Activated naive CD4-positive, alpha-beta T cell treated with anti-CD3 and anti-CD28 coated beads, Interleukin-2, amount 50 U/mL, for 24 hours (primary cell): ENCODE measurements around the gene EED.

Source experiments
- H3K27ac Mint-ChIP-seq: one replicate; pipeline ENCODE4 v1.8.0; 2021; ENCODE audit warnings: mild to moderate bottlenecking, mixed read lengths
- H3K27me3 Mint-ChIP-seq: one replicate; pipeline ENCODE4 v1.8.0; 2021; ENCODE audit warnings: mixed read lengths
- H3K36me3 Mint-ChIP-seq: one replicate; pipeline ENCODE4 v1.8.0; 2021; ENCODE audit warnings: mixed read lengths
- H3K4me1 Mint-ChIP-seq: one replicate; pipeline ENCODE4 v1.8.0; 2021; ENCODE audit warnings: mixed read lengths
- H3K4me3 Mint-ChIP-seq: one replicate; pipeline ENCODE4 v1.8.0; 2021; ENCODE audit warnings: mild to moderate bottlenecking, mixed read lengths
- H3K9me3 Mint-ChIP-seq: one replicate; pipeline ENCODE4 v1.8.0; 2021; ENCODE audit warnings: mixed read lengths

Gene EED

GRCh38 chr11:86230921-86231434 is 13.6 kb upstream of the EED start:
- H3K9me3 Mint-ChIP-seq = no peaks in the 10 kb centered on the region
- peak overlapping the region; percentile 84 for H3K27ac Mint-ChIP-seq
- H3K27me3 Mint-ChIP-seq = no peaks in the 10 kb centered on the region
- no peaks in the 10 kb centered on the region for H3K36me3 Mint-ChIP-seq
- H3K4me1 Mint-ChIP-seq = peaks cover 54% of the 10 kb centered on the region
- H3K4me3 Mint-ChIP-seq = peak overlapping the region; percentile 56

- Mint-ChIP-seq H3K4me1 (peaks cover 45% of the 10 kb centered on the region), H3K4me3 (no peak overlapping the region), H3K27me3 (no peaks in the 10 kb centered on the region), H3K27ac (no peak overlapping the region), H3K36me3 (no peaks in the 10 kb centered on the region), H3K9me3 (no peaks in the 10 kb centered on the region)
Measured at GRCh38 chr11:86232556-86232955, 12.0 kb upstream of the EED start.

- H3K36me3 Mint-ChIP-seq = no peaks in the 10 kb centered on the region
- no peaks in the 10 kb centered on the region for H3K27me3 Mint-ChIP-seq
- H3K4me3 Mint-ChIP-seq = no peak overlapping the region
- peaks cover 21% of the 10 kb centered on the region for H3K4me1 Mint-ChIP-seq
- no peak overlapping the region for H3K27ac Mint-ChIP-seq
- H3K9me3 Mint-ChIP-seq = no peaks in the 10 kb centered on the region
Measured at GRCh38 chr11:86234831-86235461, 9.6 kb upstream of the EED start.

GRCh38 chr11:86237267-86237804 is 7.2 kb upstream of the EED start:
- H3K9me3 Mint-ChIP-seq = no peaks in the 10 kb centered on the region
- H3K27me3 Mint-ChIP-seq = no peaks in the 10 kb centered on the region
- H3K27ac Mint-ChIP-seq = no peak overlapping the region
- no peaks in the 10 kb centered on the region for H3K36me3 Mint-ChIP-seq
- no peak overlapping the region for H3K4me3 Mint-ChIP-seq
- peaks cover 4% of the 10 kb centered on the region for H3K4me1 Mint-ChIP-seq

- Mint-ChIP-seq H3K27me3 (no peaks in the 10 kb centered on the region), H3K4me1 (no peaks in the 10 kb centered on the region), H3K27ac (no peak overlapping the region), H3K36me3 (no peaks in the 10 kb centered on the region), H3K9me3 (no peaks in the 10 kb centered on the region), H3K4me3 (no peak overlapping the region)
Measured at GRCh38 chr11:86240164-86240563, 4.4 kb upstream of the EED start.

GRCh38 chr11:86241956-86242535 is 2.5 kb upstream of the EED start:
- Mint-ChIP-seq H3K36me3 (peaks cover 2% of the 10 kb centered on the region), H3K27ac (no peak overlapping the region), H3K9me3 (no peaks in the 10 kb centered on the region), H3K4me1 (peaks cover 2% of the 10 kb centered on the region), H3K4me3 (no peak overlapping the region), H3K27me3 (no peaks in the 10 kb centered on the region)

GRCh38 chr11:86243396-86243795 is 1.2 kb upstream of the EED start:
- Mint-ChIP-seq H3K27me3 (no peaks in the 10 kb centered on the region), H3K27ac (no peak overlapping the region), H3K4me3 (no peak overlapping the region), H3K36me3 (peaks cover 8% of the 10 kb centered on the region), H3K9me3 (no peaks in the 10 kb centered on the region), H3K4me1 (peaks cover 16% of the 10 kb centered on the region)

- Mint-ChIP-seq H3K27me3 (no peaks in the 10 kb centered on the region), H3K4me1 (peaks cover 22% of the 10 kb centered on the region), H3K4me3 (no peak overlapping the region), H3K9me3 (no peaks in the 10 kb centered on the region), H3K36me3 (peaks cover 8% of the 10 kb centered on the region), H3K27ac (no peak overlapping the region)
Measured at GRCh38 chr11:86244063-86244521, 461 bp upstream of the EED start.

GRCh38 chr11:86245369-86246292 is 1.1 kb downstream of the EED start:
- H3K4me3 Mint-ChIP-seq = no peak overlapping the region
- no peaks in the 10 kb centered on the region for H3K27me3 Mint-ChIP-seq
- H3K4me1 Mint-ChIP-seq = peaks cover 36% of the 10 kb centered on the region
- H3K36me3 Mint-ChIP-seq = peaks cover 11% of the 10 kb centered on the region
- no peak overlapping the region for H3K27ac Mint-ChIP-seq
- no peaks in the 10 kb centered on the region for H3K9me3 Mint-ChIP-seq

GRCh38 chr11:86246293-86246675 is 1.7 kb downstream of the EED start:
- Mint-ChIP-seq H3K27me3 (no peaks in the 10 kb centered on the region), H3K36me3 (peaks cover 11% of the 10 kb centered on the region), H3K4me3 (no peak overlapping the region), H3K4me1 (peaks cover 39% of the 10 kb centered on the region), H3K27ac (no peak overlapping the region), H3K9me3 (no peaks in the 10 kb centered on the region)

- H3K27me3 Mint-ChIP-seq = no peaks in the 10 kb centered on the region
- peaks cover 51% of the 10 kb centered on the region for H3K4me1 Mint-ChIP-seq
- H3K36me3 Mint-ChIP-seq = peaks cover 17% of the 10 kb centered on the region
- H3K27ac Mint-ChIP-seq = peak overlapping the region; percentile 56
- no peak overlapping the region for H3K4me3 Mint-ChIP-seq
- no peaks in the 10 kb centered on the region for H3K9me3 Mint-ChIP-seq
Measured at GRCh38 chr11:86247608-86248007, 3.1 kb downstream of the EED start.

- Mint-ChIP-seq H3K4me3 (no peak overlapping the region), H3K9me3 (no peaks in the 10 kb centered on the region), H3K27me3 (no peaks in the 10 kb centered on the region), H3K4me1 (peaks cover 57% of the 10 kb centered on the region), H3K36me3 (peaks cover 17% of the 10 kb centered on the region), H3K27ac (peak overlapping the region; percentile 52)
Measured at GRCh38 chr11:86248609-86249008, 4.1 kb downstream of the EED start.

GRCh38 chr11:86249307-86250098 is 5.0 kb downstream of the EED start:
- H3K4me1 Mint-ChIP-seq = peaks cover 57% of the 10 kb centered on the region
- H3K4me3 Mint-ChIP-seq = no peak overlapping the region

GRCh38 chr11:86251345-86251744 is 6.8 kb downstream of the EED start:
- peaks cover 61% of the 10 kb centered on the region for H3K4me1 Mint-ChIP-seq
- H3K9me3 Mint-ChIP-seq = no peaks in the 10 kb centered on the region
- peaks cover 15% of the 10 kb centered on the region for H3K36me3 Mint-ChIP-seq
- H3K27ac Mint-ChIP-seq = no peak overlapping the region
- H3K4me3 Mint-ChIP-seq = peak overlapping the region; percentile 0
- H3K27me3 Mint-ChIP-seq = no peaks in the 10 kb centered on the region

More at GRCh38 chr11:86249307-86250098, 5.0 kb downstream of the EED start:
- no peaks in the 10 kb centered on the region for H3K27me3 Mint-ChIP-seq
- peak overlapping the region; percentile 62 for H3K27ac Mint-ChIP-seq
- no peaks in the 10 kb centered on the region for H3K9me3 Mint-ChIP-seq
- H3K36me3 Mint-ChIP-seq = peaks cover 17% of the 10 kb centered on the region

- H3K27me3 Mint-ChIP-seq = no peaks in the 10 kb centered on the region
- H3K36me3 Mint-ChIP-seq = peaks cover 12% of the 10 kb centered on the region
- H3K4me1 Mint-ChIP-seq = peaks cover 25% of the 10 kb centered on the region
- H3K9me3 Mint-ChIP-seq = no peaks in the 10 kb centered on the region
- no peak overlapping the region for H3K4me3 Mint-ChIP-seq
- H3K27ac Mint-ChIP-seq = no peak overlapping the region
Measured at GRCh38 chr11:86255896-86256295, 11.3 kb downstream of the EED start.
